Astrocyte of the hippocampus (primary cell): ENCODE measurements around the gene MTA3.

Experiments
- DNase-seq: peaks from one replicate; pipeline ENCODE4 v3.0.0; 2011; ENCODE audit warnings: low read depth, low spot score

MTA3 gene

GRCh38 chr2:42733852-42734251, 165.4 kb downstream of the MTA3 start:
- no peak for DNase-seq

- DNase-seq: no peak
Observed at GRCh38 chr2:42736598-42737322, 168.3 kb downstream of the MTA3 start.

- no peak for DNase-seq
Observed at GRCh38 chr2:42741140-42741539, 172.7 kb downstream of the MTA3 start.

GRCh38 chr2:42742740-42743658, 174.6 kb downstream of the MTA3 start:
- DNase-seq: no peak

- no peak for DNase-seq
Observed at GRCh38 chr2:42743659-42743990, 175.2 kb downstream of the MTA3 start.

- DNase-seq: no peak
Observed at GRCh38 chr2:42744545-42745082, 176.2 kb downstream of the MTA3 start.

GRCh38 chr2:42747422-42747821, 179.0 kb downstream of the MTA3 start:
- DNase-seq: no peak

GRCh38 chr2:42748840-42749239, 180.4 kb downstream of the MTA3 start:
- DNase-seq: no peak

GRCh38 chr2:42752314-42752713, 183.9 kb downstream of the MTA3 start:
- DNase-seq: no peak

- DNase-seq: no peak
Observed at GRCh38 chr2:42752816-42753813, 184.7 kb downstream of the MTA3 start.

GRCh38 chr2:42754021-42754775, 185.8 kb downstream of the MTA3 start:
- DNase-seq: no peak

- DNase-seq: no peak
Observed at GRCh38 chr2:42754776-42755140, 186.3 kb downstream of the MTA3 start.

GRCh38 chr2:42755191-42755880, 186.9 kb downstream of the MTA3 start:
- DNase-seq: no peak

- DNase-seq: no peak
Observed at GRCh38 chr2:42756150-42756775, 187.8 kb downstream of the MTA3 start.

GRCh38 chr2:42756966-42757513, 188.6 kb downstream of the MTA3 start:
- DNase-seq: no peak

- DNase-seq: no peak
Observed at GRCh38 chr2:42757981-42758740, 189.7 kb downstream of the MTA3 start.

- no peak for DNase-seq
Observed at GRCh38 chr2:42758751-42759150, 190.3 kb downstream of the MTA3 start.

- DNase-seq: no peak
Observed at GRCh38 chr2:42761554-42761953, 193.1 kb downstream of the MTA3 start.

GRCh38 chr2:42762155-42762554, 193.7 kb downstream of the MTA3 start:
- no peak for DNase-seq
